ENCODE measurements around the gene BAAT. TPM values are rescaled to one million over a fixed set of nuclear protein-coding genes. Genes with fewer than 3 reads are reported as not detected.

BAAT gene
- total RNA-seq, 4 donors from 2014 or later, result not detected

- DNase-seq (ENCODE audit: low spot score), result no peak
- no peak for TF ChIP-seq CTCF (IDR thresholded peaks at IDR 0.05)
- no peak for ATAC-seq (ENCODE audit: low FRiP score)
These were observed 59.8 kb downstream of the BAAT start for GRCh38 chr9:101325053-101325452.

GRCh38 chr9:101324245-101324804, 60.5 kb downstream of the BAAT start:
- TF ChIP-seq CTCF (IDR thresholded peaks at IDR 0.05), result no peak
- no peak for ATAC-seq (ENCODE audit: low FRiP score)
- DNase-seq (ENCODE audit: low spot score), result no peak

- no peak for DNase-seq (ENCODE audit: low spot score)
- no peak for TF ChIP-seq CTCF (IDR thresholded peaks at IDR 0.05)
- ATAC-seq (ENCODE audit: low FRiP score), result no peak
These were observed 61.7 kb downstream of the BAAT start for GRCh38 chr9:101323129-101323528.

GRCh38 chr9:101317735-101318134, 67.1 kb downstream of the BAAT start:
- DNase-seq (ENCODE audit: low spot score) (no peak), ATAC-seq (ENCODE audit: low FRiP score) (no peak)
- TF ChIP-seq CTCF (IDR thresholded peaks at IDR 0.05), result no peak

GRCh38 chr9:101315112-101315450, 69.7 kb downstream of the BAAT start:
- no peak for TF ChIP-seq CTCF (IDR thresholded peaks at IDR 0.05)
- no peak for ATAC-seq (ENCODE audit: low FRiP score)
- no peak for DNase-seq (ENCODE audit: low spot score)

GRCh38 chr9:101312661-101313060, 72.1 kb downstream of the BAAT start:
- no peak for DNase-seq (ENCODE audit: low spot score)
- ATAC-seq (ENCODE audit: low FRiP score), result no peak
- TF ChIP-seq CTCF (IDR thresholded peaks at IDR 0.05), result no peak

- no peak for TF ChIP-seq CTCF (IDR thresholded peaks at IDR 0.05)
- ATAC-seq (ENCODE audit: low FRiP score) (no peak), DNase-seq (ENCODE audit: low spot score) (no peak)
These were observed 72.9 kb downstream of the BAAT start for GRCh38 chr9:101311758-101312420.

Measured in omental fat pad (tissue), 4 donors.